GM21381 (cell line): ENCODE data around the gene RPS14.
"Not testable (repeated sequence)": the region's sequence is repeated elsewhere in the genome, so short reads cannot be mapped to it uniquely, and the experiment has no call there.

Source experiments
- ATAC-seq: cut with Tn5 transposase; IDR thresholded peaks from one replicate; pipeline ENCODE4 v1.9.1; 2021; ENCODE audit warnings: mild to moderate bottlenecking, moderate library complexity; ENCODE audit not compliant: unreplicated experiment

Gene RPS14

GRCh38 chr5:150481972-150482406 is 32.5 kb upstream of the RPS14 start:
- no peak for ATAC-seq

DNA sequence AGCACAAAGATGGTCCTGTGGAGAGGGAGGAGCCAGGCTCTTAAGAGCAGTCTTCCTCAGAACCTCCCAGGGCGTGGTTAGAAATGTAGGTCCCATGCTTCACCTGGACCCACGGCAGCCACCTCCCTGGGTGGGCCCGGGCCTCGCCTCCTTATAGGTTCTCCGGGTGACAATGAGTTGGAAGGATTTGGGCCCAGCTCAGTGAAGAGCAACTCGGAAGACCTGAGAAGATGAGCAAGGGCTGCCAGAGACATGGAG is 32.1 kb upstream of the RPS14 start:
- ATAC-seq: no peak

DNA sequence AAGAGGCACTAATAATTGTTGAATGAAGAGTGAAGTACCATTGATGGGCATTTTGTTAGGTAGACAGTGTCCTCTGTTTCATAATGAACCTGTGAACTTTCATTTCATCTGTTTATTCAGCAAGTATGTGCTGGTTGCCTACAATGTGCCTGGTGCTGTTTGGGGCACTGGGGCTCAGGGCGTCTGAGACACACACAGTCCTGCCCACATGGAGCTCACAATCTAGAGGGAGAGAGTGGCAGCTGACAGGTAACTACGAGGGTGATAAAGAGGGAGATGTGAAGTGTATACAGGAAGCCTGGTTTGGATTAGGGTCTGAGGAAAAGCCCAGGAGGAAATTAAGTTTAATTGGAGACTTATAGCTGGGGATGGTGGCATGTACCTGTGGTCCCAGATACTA is 29.9 kb upstream of the RPS14 start:
- no peak for ATAC-seq

DNA sequence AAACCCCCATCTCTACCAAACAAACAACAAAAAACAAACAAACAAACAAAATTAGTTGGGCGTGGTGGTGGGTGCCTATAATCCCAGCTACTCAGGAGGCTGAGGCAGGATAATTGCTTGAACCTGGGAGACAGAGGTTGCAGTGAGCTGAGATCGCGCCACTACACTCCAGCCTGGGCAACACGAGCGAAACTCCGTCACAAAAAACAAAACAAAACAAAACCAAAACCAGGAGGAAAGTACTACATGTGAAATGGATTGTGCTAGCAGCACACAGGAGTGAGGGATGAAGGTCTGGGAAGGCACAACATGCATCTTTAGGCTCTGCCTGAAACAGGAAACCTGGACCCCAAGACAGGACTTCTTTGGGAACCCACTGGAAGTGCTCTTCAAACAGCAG is 27.0 kb upstream of the RPS14 start:
- not testable (repeated sequence) for ATAC-seq

DNA sequence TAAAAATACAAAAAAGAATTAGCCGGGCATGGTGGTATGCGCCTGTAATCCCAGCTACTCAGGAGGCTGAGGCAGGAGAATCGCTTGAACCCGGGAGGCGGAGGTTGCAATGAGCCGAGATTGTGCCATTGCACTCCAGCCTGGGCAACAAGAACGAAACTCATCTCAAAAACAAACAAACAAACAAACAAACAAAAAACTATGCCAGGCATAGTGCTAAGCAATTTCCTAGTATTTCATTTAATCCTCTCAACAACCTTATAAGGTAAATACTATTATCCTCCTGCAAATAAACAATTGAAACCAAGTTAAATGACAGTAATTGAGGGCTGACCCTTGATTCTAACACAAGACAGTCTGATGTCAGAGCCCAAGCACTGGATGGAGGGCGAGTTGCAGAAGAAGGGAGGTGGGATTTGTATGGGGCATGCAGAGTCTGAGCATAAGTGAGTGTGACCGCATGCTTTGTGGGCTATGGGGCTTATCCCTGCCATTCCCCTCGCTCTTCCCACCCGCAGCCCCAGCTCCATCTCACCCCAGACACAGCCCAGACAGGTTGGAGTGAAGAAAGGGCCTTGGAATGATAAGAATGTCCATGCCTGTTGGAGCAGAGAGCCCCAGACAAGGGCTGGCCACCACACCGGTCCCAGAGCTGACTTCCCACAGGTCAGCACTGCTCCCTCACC is 24.3 kb upstream of the RPS14 start:
- ATAC-seq: no peak

DNA sequence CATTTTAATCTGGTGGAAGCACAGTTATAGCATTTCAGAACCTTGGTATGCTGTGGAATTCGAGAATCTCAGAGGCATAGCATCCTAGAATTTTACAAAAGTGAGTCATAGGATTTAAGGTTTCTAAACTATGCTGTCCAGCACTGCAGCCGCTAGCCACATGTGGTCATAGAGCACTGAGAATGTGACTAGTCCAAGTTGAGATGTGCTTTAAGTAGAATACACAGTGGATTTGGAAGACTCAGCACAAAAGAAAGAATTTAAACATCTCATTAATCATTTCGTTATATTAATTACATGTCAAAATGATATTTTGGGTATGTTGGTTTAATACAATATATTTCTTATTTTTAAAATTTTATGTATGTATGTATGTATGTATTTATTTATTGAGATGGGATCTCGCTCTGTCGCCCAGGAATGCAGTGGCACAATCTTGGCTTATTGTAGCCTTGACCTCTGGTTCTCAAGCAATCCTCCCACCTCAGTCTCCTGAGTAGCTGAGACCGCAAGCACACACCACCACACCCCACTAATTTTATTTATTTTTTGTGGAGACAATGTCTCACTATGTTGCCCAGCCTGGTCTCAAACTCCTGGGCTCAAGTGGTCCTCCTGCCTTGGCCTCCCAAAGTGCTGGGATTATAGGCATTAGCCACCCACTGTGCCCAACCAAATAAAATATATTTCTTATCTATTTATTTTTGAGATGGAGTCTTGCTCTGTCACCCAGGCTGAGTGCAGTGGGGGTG is 20.4 kb upstream of the RPS14 start:
- ATAC-seq: no peak

- ATAC-seq: no peak
These were observed 18.7 kb upstream of the RPS14 start for GRCh38 chr5:150468206-150468605.

GRCh38 chr5:150465927-150466326 is 16.4 kb upstream of the RPS14 start:
- no peak for ATAC-seq

DNA sequence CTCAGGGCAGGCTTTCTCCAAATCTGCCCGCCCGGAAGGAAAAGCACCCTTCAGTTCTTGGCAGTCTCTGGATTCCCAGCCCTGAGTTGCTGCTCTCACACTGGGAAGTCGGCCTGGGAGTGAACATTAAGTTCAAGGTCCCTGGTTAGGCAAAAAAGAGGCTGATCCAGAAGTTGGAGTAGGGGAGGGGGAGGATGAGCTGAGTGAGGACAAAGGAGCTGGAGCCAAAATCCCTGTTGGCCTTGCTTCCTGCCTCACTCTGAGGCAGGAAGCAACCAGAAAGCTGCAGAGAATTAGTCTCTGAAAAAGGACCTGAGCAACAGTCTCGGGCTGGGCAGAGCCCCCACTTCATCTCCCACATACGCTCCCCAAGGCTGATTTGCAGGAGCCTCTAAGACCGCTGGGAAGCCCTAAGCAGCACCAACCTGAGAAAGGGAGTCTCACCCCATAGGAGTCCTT is 15.0 kb upstream of the RPS14 start:
- no peak for ATAC-seq

GRCh38 chr5:150461231-150461630 is 11.7 kb upstream of the RPS14 start:
- peak; percentile 74 for ATAC-seq

GRCh38 chr5:150460781-150461180 is 11.2 kb upstream of the RPS14 start:
- no peak for ATAC-seq

DNA sequence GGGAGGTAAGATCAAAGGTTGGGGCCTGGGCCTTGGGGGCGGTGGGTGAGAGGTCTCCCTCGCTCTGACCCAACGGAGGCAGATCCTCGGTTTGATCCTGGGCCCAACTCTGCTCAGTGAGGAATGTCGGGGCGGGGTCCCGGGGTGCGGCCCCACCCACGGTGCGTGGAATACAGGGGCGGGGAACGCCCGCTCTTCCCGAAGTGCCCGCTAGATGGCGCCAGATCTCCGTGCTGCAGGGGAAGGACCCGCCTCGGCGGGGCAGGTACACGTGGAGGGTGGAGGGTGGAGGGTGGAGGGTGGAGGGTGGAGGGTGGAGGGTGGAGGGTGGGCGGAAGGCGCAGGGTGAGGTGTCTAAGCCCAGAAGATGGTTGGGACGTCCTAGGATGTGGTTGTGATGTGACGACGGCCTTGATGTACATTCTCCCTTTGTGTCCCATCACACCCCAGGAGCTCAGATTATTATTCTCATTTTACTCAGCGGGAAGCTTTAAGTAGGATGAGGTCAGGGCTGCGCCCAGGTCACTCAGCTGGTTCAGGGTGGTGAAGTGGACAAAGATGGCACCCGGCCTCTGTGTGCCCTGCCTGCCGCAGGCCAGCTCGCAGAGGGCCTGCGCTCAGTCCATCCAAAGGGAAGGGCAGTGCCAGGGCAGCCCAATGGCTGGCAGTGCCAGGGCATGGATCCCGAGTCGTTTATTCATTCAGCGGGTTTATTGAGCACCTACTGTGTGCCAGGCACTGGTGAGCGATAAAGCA is 9.4 kb upstream of the RPS14 start:
- peak; percentile 72 for ATAC-seq

GRCh38 chr5:150457562-150458240 is 8.2 kb upstream of the RPS14 start:
- ATAC-seq: no peak

DNA sequence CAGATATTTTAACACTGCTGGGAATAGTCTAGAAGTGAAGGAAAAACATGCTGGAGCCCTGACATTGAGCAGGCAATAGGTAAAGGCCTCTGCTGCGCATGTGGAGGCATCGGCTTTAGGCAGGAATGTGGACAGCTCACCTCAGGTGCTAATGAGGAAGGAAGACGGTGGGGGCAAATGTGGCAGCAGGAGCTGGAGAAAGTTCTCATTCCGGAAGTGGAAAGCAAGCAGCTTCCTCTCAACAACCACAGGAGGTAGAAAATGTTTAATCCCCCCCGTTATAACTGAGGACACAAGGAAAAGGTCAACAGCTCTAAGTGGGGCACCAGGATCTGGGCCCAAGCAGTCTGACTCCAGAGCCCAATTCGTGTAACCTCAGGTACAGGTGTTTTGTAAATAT is 7.6 kb upstream of the RPS14 start:
- no peak for ATAC-seq

DNA sequence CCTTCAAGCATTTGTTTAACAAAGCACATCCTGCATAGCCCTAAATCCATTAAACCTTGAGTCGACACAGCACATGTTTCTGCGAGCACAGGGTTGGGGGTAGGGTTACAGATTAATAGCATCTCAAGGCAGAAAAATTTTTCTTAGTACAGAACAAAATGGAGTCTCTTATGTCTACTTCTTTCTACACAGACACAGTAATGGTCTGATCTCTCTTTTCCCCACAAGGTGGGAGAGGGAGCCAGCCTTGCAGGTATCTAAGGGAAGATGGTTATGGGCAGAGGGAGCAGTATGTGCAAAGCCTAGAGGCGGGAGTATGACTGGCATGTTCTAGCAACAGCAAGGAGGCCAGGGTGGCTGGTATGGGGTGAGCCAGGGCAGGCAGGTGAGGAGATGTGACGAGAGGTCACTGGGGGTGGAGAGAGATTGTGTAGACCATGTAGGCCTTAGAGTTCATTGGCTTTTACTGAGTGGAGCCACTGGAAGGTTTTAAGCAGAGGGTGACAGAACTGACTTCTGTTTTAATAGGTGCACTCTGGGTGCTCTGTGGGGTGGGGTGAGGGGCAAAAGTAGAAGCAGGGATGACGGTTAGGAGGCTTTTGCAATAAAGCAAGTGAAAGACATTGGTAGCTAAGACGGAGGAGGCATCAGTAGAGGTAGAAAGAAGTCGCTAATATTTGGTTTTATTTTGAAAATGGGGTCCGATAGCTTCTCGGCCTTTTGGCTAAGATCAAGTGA is 5.1 kb upstream of the RPS14 start:
- no peak for ATAC-seq

DNA sequence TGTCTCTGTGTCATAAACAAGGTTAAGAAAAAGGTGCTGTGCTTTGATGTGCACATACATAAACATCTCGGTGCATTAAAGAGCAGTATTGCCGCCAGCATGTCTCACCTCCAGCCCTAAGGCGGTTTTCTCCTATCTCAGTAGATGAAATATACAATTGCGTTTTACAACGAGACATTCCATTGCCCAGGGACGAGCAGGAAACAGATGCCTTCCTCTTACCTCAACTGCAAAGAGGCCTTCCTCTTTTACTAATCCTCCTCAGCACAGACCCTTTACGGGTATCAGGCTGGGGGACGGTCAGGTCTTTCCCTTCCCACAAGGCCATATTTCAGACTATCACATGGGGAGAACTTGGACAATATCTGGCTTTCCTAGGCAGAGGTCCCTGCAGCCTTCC is 4.5 kb upstream of the RPS14 start:
- not testable (repeated sequence) for ATAC-seq

- ATAC-seq: no peak
These were observed 3.4 kb upstream of the RPS14 start for GRCh38 chr5:150452914-150453313.

GRCh38 chr5:150451594-150451993 is 2.1 kb upstream of the RPS14 start:
- ATAC-seq: no peak

GRCh38 chr5:150448952-150449516 is 505 bp downstream of the RPS14 start:
- ATAC-seq: peak; percentile 36

DNA sequence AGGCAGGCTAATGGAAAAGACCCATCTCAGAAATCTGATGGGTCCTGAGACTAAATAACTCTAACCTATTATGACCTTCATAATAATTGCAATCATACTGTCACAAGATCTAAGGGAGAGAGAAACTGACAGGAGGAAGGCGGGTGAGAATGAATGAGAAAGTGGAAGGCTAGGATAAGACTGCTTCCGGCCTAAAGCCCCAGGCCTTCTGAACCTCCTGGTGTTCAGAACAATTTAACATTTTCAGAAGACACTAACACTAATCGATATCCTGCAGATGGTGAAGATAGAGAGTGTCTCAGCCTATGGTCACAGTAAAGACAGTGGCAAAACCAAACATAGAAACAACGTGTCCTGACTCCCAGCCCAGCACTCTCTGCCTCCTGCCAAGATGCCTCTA is 1.2 kb downstream of the RPS14 start:
- no peak for ATAC-seq
